Endothelial cell of umbilical vein (primary cell): ENCODE data around the gene ZFYVE28. TPM values are rescaled to one million over a fixed set of nuclear protein-coding genes. Genes with fewer than 3 reads are reported as not detected.

Experiments used
- BruUV-seq: library from RNA; stranded (reverse); fragments of 400-500 nt; replicated peaks from 2 replicates; lab custom pipeline; 2021; lab: Mats Ljungman, UMichigan
- CTCF ChIA-PET: fragments of 300-600, 350-600 bp; sonication (Branson Sonifier 250); formaldehyde crosslinking; loops from one replicate; lab custom pipeline; 2021; ENCODE audit warnings: antibody characterized with exemption, inconsistent platforms; lab: Charles Lee
- POLR2A ChIA-PET: fragments of 300-600, 350-600 bp; sonication (Branson Sonifier 250); formaldehyde crosslinking; loops from one replicate; lab custom pipeline; 2021; ENCODE audit warnings: antibody characterized with exemption, inconsistent platforms; lab: Charles Lee
- DNase-seq: peaks from one replicate; pipeline ENCODE4 v3.0.0-alpha.2; 2011; ENCODE audit warnings: low read depth, low spot score
- FAIRE-seq: peaks from 2 replicates; lab custom pipeline; 2011; peaks lifted over from hg19 to GRCh38; lab: Jason Lieb, UNC
- H2AFZ ChIP-seq: 2 replicates; pipeline ENCODE4 v1.6.0; 2012; ENCODE audit warnings: low read depth, low read length, control low read depth, inconsistent platforms
- H3K27ac ChIP-seq: 2 replicates; pipeline ENCODE4 v1.5.1; 2011; ENCODE audit warnings: low read depth, mild to moderate bottlenecking, control low read depth, low read length, moderate library complexity; ENCODE audit not compliant: insufficient read depth
- H3K27me3 ChIP-seq, 2 experiments: 2 replicates each; pipeline versions ENCODE4 v1.6.0 to v1.6.1; 2011; ENCODE audit warnings: low read length in 2 of 2, mixed read lengths in 1 of 2; ENCODE audit not compliant: control insufficient read depth in 2 of 2, insufficient read depth in 2 of 2
- H3K36me3 ChIP-seq, 2 experiments: 2 replicates in 1 of 2; 3 replicates in 1 of 2; pipeline ENCODE4 v1.5.1; 2011; ENCODE audit warnings: low read length in 2 of 2, mild to moderate bottlenecking in 1 of 2, moderate library complexity in 1 of 2; ENCODE audit not compliant: control insufficient read depth in 2 of 2, insufficient read depth in 2 of 2; ENCODE audit errors: extremely low read depth in 1 of 2
- H3K4me1 ChIP-seq: 3 replicates; pipeline ENCODE4 v1.5.1; 2011; ENCODE audit warnings: mild to moderate bottlenecking, low read length; ENCODE audit not compliant: control insufficient read depth, insufficient read depth; ENCODE audit errors: extremely low read depth
- H3K4me2 ChIP-seq: 2 replicates; pipeline ENCODE4 v1.6.1; 2011; ENCODE audit warnings: low read length, control low read depth, mixed read lengths; ENCODE audit not compliant: insufficient read depth
- H3K4me3 ChIP-seq, 3 experiments: fragments of 200-600 bp in 1 of 3; sonication (generic), shearing (Covaris generic) in 1 of 3; replicated peaks in 1 of 3; 2 replicates each; pipeline ENCODE4 v1.5.1; 2011 to 2016; ENCODE audit warnings: control low read depth in 3 of 3, low read length in 3 of 3, mild to moderate bottlenecking in 2 of 3, inconsistent platforms in 1 of 3, low read depth in 1 of 3, moderate library complexity in 1 of 3; ENCODE audit not compliant: insufficient read depth in 1 of 3
- H3K79me2 ChIP-seq: 2 replicates; pipeline ENCODE4 v1.6.0; 2012; ENCODE audit warnings: low read length, inconsistent platforms; ENCODE audit not compliant: control insufficient read depth, insufficient read depth
- H3K9ac ChIP-seq: replicated peaks from 2 replicates; pipeline ENCODE3; 2011; ENCODE audit warnings: low read length, control low read depth; ENCODE audit not compliant: insufficient read depth; ENCODE audit errors: extremely low read depth
- H3K9me1 ChIP-seq: replicated peaks from 3 replicates; pipeline ENCODE4 v1.6.0; 2011; ENCODE audit warnings: mild to moderate bottlenecking, low read length; ENCODE audit not compliant: control insufficient read depth, insufficient read depth; ENCODE audit errors: extremely low read depth
- H3K9me3 ChIP-seq: replicated peaks from 2 replicates; pipeline ENCODE4 v1.5.1; 2012; ENCODE audit warnings: low read length, inconsistent platforms; ENCODE audit not compliant: control insufficient read depth, insufficient read depth
- H4K20me1 ChIP-seq: replicated peaks from 2 replicates; pipeline ENCODE3; 2011; ENCODE audit warnings: mild to moderate bottlenecking, low read length; ENCODE audit not compliant: control insufficient read depth, insufficient read depth; ENCODE audit errors: extremely low read depth
- EZH2 ChIP-seq: IDR thresholded peaks from 2 replicates; pipeline ENCODE4 v1.6.1; 2012; ENCODE audit warnings: borderline replicate concordance, low read depth, mild to moderate bottlenecking, moderate library complexity, low read length, inconsistent platforms; ENCODE audit not compliant: severe bottlenecking
- FOS ChIP-seq: IDR thresholded peaks from 2 replicates; pipeline ENCODE4 v1.6.1; 2011; ENCODE audit warnings: mild to moderate bottlenecking, low read length, moderate library complexity, borderline replicate concordance; ENCODE audit not compliant: insufficient read depth
- GATA2 ChIP-seq: IDR thresholded peaks from 2 replicates; pipeline ENCODE4 v1.7.0; 2011; ENCODE audit warnings: low read depth, mild to moderate bottlenecking, moderate library complexity, mixed read lengths, low read length; ENCODE audit not compliant: insufficient read length, insufficient read depth
- JUN ChIP-seq: IDR thresholded peaks from 2 replicates; pipeline ENCODE4 v1.6.1; 2011; ENCODE audit warnings: borderline replicate concordance, low read depth; ENCODE audit not compliant: insufficient read length, insufficient read depth
- MYC ChIP-seq: IDR thresholded peaks from one replicate; pipeline ENCODE4 v1.6.1; 2011; ENCODE audit warnings: mild to moderate bottlenecking, low read depth, low read length
- POLR2A ChIP-seq: IDR thresholded peaks from 2 replicates; pipeline ENCODE4 v1.6.1; 2012; ENCODE audit warnings: low read depth, mild to moderate bottlenecking, control low read depth, low read length
- POLR2AphosphoS5 ChIP-seq: IDR thresholded peaks from 2 replicates; pipeline ENCODE4 v1.6.1; 2012; ENCODE audit warnings: low read depth, mild to moderate bottlenecking, control low read depth, low read length, moderate library complexity; ENCODE audit not compliant: insufficient read depth
- dilution Hi-C: fragments of 300-500 bp; cut with MboI; formaldehyde crosslinking; loops from one replicate; pipeline ENCODE4 v1.15.0; 2019; ENCODE audit warnings: low sequenced_read_pairs; ENCODE audit not compliant: extremely low pct_ligation_motif_present
- intact Hi-C: fragments of 100-400 bp; cut with micrococcal nuclease; formaldehyde crosslinking; loops from one replicate; pipeline ENCODE4 v1.10.0; 2022
- polyA plus RNA-seq, 4 experiments: library from polyadenylated mRNA; depleted of rRNA in 3 of 4; stranded (reverse) in 3 of 4; unstranded in 1 of 4; fragments of >200 nt; gene quantifications; 2 replicates each; pipeline versions ENCODE4 v1.2.1 to v1.2.3, GENCODE V29; 2011 to 2012; ENCODE audit warnings: missing spikeins in 1 of 4
- total RNA-seq: library from RNA; stranded (reverse); gene quantifications from 2 replicates; pipeline ENCODE4 v1.2.3, GENCODE V29; 2021
- TF ChIP-seq, protein P1 (sequence below): IDR thresholded peaks from 2 replicates; pipeline ENCODE4 v1.6.1; 2011; ENCODE audit not compliant: insufficient read depth, insufficient read length
- TF ChIP-seq, protein P2 (sequence below), 2 donors: IDR thresholded peaks; 1 replicate in 1 of 2; 2 replicates in 1 of 2; pipeline ENCODE4 v1.5.1; 2011; ENCODE audit warnings: low read length in 2 of 2, mild to moderate bottlenecking in 2 of 2, moderate library complexity in 2 of 2, control low read depth in 1 of 2, inconsistent platforms in 1 of 2, low read depth in 1 of 2; ENCODE audit not compliant: insufficient read depth in 1 of 2; ENCODE audit errors: extremely low read depth in 1 of 2

The ZFYVE28 gene
- total and polyA plus RNA-seq, 2 donors (not counting 3 experiments of a cell fraction or from before 2014, with no cell fraction given): 5.8 to 7.1 TPM

GRCh38 chr4:2401610-2401983 lies 16.8 kb downstream of the ZFYVE28 start:
- no peak overlapping the region for H2AFZ ChIP-seq
- no peaks in the 10 kb centered on the region for H3K9me3 ChIP-seq
- H3K79me2 ChIP-seq: peaks cover 4% of the 10 kb centered on the region
- no peaks in the 10 kb centered on the region for H3K27me3 ChIP-seq
- no peak for FAIRE-seq
- no peak overlapping the region for H3K4me3 ChIP-seq
- H3K36me3 ChIP-seq: no peaks in the 10 kb centered on the region
- BruUV-seq: no TSS peak
- no peak for TF ChIP-seq MYC
- no peak for TF ChIP-seq JUN
- no peak for TF ChIP-seq POLR2AphosphoS5
- no peak for TF ChIP-seq FOS
- TF ChIP-seq, protein P1, sequence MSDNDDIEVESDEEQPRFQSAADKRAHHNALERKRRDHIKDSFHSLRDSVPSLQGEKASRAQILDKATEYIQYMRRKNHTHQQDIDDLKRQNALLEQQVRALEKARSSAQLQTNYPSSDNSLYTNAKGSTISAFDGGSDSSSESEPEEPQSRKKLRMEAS: no peak
- no peak for TF ChIP-seq GATA2
- TF ChIP-seq POLR2A: no peak
- TF ChIP-seq, protein P2, sequence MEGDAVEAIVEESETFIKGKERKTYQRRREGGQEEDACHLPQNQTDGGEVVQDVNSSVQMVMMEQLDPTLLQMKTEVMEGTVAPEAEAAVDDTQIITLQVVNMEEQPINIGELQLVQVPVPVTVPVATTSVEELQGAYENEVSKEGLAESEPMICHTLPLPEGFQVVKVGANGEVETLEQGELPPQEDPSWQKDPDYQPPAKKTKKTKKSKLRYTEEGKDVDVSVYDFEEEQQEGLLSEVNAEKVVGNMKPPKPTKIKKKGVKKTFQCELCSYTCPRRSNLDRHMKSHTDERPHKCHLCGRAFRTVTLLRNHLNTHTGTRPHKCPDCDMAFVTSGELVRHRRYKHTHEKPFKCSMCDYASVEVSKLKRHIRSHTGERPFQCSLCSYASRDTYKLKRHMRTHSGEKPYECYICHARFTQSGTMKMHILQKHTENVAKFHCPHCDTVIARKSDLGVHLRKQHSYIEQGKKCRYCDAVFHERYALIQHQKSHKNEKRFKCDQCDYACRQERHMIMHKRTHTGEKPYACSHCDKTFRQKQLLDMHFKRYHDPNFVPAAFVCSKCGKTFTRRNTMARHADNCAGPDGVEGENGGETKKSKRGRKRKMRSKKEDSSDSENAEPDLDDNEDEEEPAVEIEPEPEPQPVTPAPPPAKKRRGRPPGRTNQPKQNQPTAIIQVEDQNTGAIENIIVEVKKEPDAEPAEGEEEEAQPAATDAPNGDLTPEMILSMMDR (IDR thresholded peaks at IDR 0.05; ENCODE audit: extremely low read depth in 1 of 2, insufficient read depth in 1 of 2, low read depth in 1 of 2, low read length in 2 of 2): no peak
- no peak for TF ChIP-seq EZH2
- H3K9me1 ChIP-seq: no peaks in the 10 kb centered on the region
- H4K20me1 ChIP-seq: no peaks in the 10 kb centered on the region
- no peak for DNase-seq
- CTCF ChIA-PET: interaction anchor here (0.9 to 1.9 kb wide), 3 partner anchors 11 to 40 kb away, joined by 3 to 9 read pairs (median 5); no protein-coding TSS in a partner anchor
- POLR2A ChIA-PET: no interaction called here
- H3K9ac ChIP-seq: no peak overlapping the region
- peak overlapping the region; percentile 38 for H3K4me2 ChIP-seq
- intact Hi-C loops: no loop called here
- H3K27ac ChIP-seq: no peak overlapping the region
- peaks cover 12% of the 10 kb centered on the region for H3K4me1 ChIP-seq
- dilution Hi-C loops: no loop called here
